Occipital lobe (tissue), 2 donors: Measurements from ENCODE around the gene CLEC18A. TPM values are rescaled to one million over a fixed set of nuclear protein-coding genes. Genes with fewer than 3 reads are reported as not detected.
"Not testable (repeated sequence)": the region's sequence is repeated elsewhere in the genome, so short reads cannot be mapped to it uniquely, and the experiment has no call there.

Source experiments
- DNase-seq: peaks from one replicate; lab custom pipeline; 2025; lab: John Stamatoyannopoulos, UW
- total RNA-seq: library from RNA; depleted of rRNA; stranded (reverse); fragments of >200 nt; gene quantifications from one replicate; pipeline ENCODE4 v1.2.3, GENCODE V29; 2014

Gene CLEC18A
- total RNA-seq, 1 donor from 2014 or later, result not detected

GRCh38 chr16:69930117-69930776, 20.9 kb upstream of the CLEC18A start:
- no peak for DNase-seq

- no peak for DNase-seq
Measured at GRCh38 chr16:69931631-69932030, 19.5 kb upstream of the CLEC18A start.

- DNase-seq, result peak; percentile 20
Measured at GRCh38 chr16:69932228-69932627, 18.9 kb upstream of the CLEC18A start.

GRCh38 chr16:69932691-69933392, 18.3 kb upstream of the CLEC18A start:
- DNase-seq, result no peak

GRCh38 chr16:69934044-69934443, 17.1 kb upstream of the CLEC18A start:
- DNase-seq, result no peak

GRCh38 chr16:69934751-69935150, 16.4 kb upstream of the CLEC18A start:
- no peak for DNase-seq

- DNase-seq, result peak; percentile 38
Measured at GRCh38 chr16:69935278-69935711, 15.8 kb upstream of the CLEC18A start.

- DNase-seq, result no peak
Measured at GRCh38 chr16:69935740-69936139, 15.4 kb upstream of the CLEC18A start.

GRCh38 chr16:69936252-69936651, 14.9 kb upstream of the CLEC18A start:
- no peak for DNase-seq

GRCh38 chr16:69936751-69937211, 14.4 kb upstream of the CLEC18A start:
- DNase-seq, result no peak

- peak; percentile 23 for DNase-seq
Measured at GRCh38 chr16:69937465-69937951, 13.6 kb upstream of the CLEC18A start.

GRCh38 chr16:69938981-69939820, 11.9 kb upstream of the CLEC18A start:
- no peak for DNase-seq

- DNase-seq, result no peak
Measured at GRCh38 chr16:69939821-69940585, 11.1 kb upstream of the CLEC18A start.

- DNase-seq, result no peak
Measured at GRCh38 chr16:69940676-69941075, 10.5 kb upstream of the CLEC18A start.

GRCh38 chr16:69941251-69942098, 9.7 kb upstream of the CLEC18A start:
- no peak for DNase-seq

GRCh38 chr16:69942099-69942491, 9.0 kb upstream of the CLEC18A start:
- DNase-seq, result no peak

- no peak for DNase-seq
Measured at GRCh38 chr16:69942627-69943170, 8.4 kb upstream of the CLEC18A start.

GRCh38 chr16:69943241-69944036, 7.7 kb upstream of the CLEC18A start:
- not testable (repeated sequence) for DNase-seq

- not testable (repeated sequence) for DNase-seq
Measured at GRCh38 chr16:69950411-69950810, 723 bp upstream of the CLEC18A start.
